Putamen (tissue), 1 donor: ENCODE data around the gene ANXA6.
A peak's percentile ranks its signal among the peaks of the same experiment; 100 is the strongest.
"Not testable (repeated sequence)": the region's sequence is repeated elsewhere in the genome, so short reads cannot be mapped to it uniquely, and the experiment has no call there.

Source experiments
- DNase-seq: peaks from one replicate; pipeline ENCODE4 v3.0.0-alpha.2; 2016; ENCODE audit warnings: low spot score

ANXA6 gene

GRCh38 chr5:151157426-151158286, at the start of gene ANXA6:
ANXA6 (minus strand) TSS chr5:151157779; CDS start chr5:151147901, 9,878 bp downstream.
- peak; percentile 82 for DNase-seq

GRCh38 chr5:151205411-151205810, 47.8 kb upstream of the ANXA6 start:
- DNase-seq, result no peak

GRCh38 chr5:151204051-151204450, 46.5 kb upstream of the ANXA6 start:
- no peak for DNase-seq

- DNase-seq, result no peak
These were observed 45.0 kb upstream of the ANXA6 start for GRCh38 chr5:151202381-151203139.

GRCh38 chr5:151200913-151201595, 43.5 kb upstream of the ANXA6 start:
- no peak for DNase-seq

- DNase-seq, result no peak
These were observed 42.1 kb upstream of the ANXA6 start for GRCh38 chr5:151199581-151200185.

GRCh38 chr5:151198861-151199260, 41.3 kb upstream of the ANXA6 start:
- no peak for DNase-seq

GRCh38 chr5:151197291-151197600, 39.7 kb upstream of the ANXA6 start:
- DNase-seq, result not testable (repeated sequence)

- no peak for DNase-seq
These were observed 39.1 kb upstream of the ANXA6 start for GRCh38 chr5:151196556-151197290.

GRCh38 chr5:151195622-151196021, 38.0 kb upstream of the ANXA6 start:
- DNase-seq, result no peak

- no peak for DNase-seq
These were observed 35.0 kb upstream of the ANXA6 start for GRCh38 chr5:151192626-151193025.

- DNase-seq, result no peak
These were observed 34.1 kb upstream of the ANXA6 start for GRCh38 chr5:151191661-151192060.

GRCh38 chr5:151189151-151189550, 31.6 kb upstream of the ANXA6 start:
- DNase-seq, result no peak

GRCh38 chr5:151186538-151186937, 29.0 kb upstream of the ANXA6 start:
- DNase-seq, result no peak

GRCh38 chr5:151186052-151186451, 28.5 kb upstream of the ANXA6 start:
- DNase-seq, result no peak

- DNase-seq, result no peak
These were observed 26.9 kb upstream of the ANXA6 start for GRCh38 chr5:151184316-151185042.

GRCh38 chr5:151183456-151184245, 26.1 kb upstream of the ANXA6 start:
- no peak for DNase-seq

GRCh38 chr5:151182976-151183375, 25.4 kb upstream of the ANXA6 start:
- no peak for DNase-seq

- DNase-seq, result no peak
These were observed 24.9 kb upstream of the ANXA6 start for GRCh38 chr5:151182524-151182900.
